ENCODE data around the gene WARS2.

The WARS2 gene

GRCh38 chr1:118984086-118984721 lies 156.2 kb downstream of the WARS2 start:
- no peak for DNase-seq (ENCODE audit: low read depth)

- no peak for DNase-seq (ENCODE audit: low read depth)
These were observed 156.9 kb downstream of the WARS2 start for GRCh38 chr1:118983558-118984041.

- DNase-seq (ENCODE audit: low read depth) = no peak
These were observed 157.5 kb downstream of the WARS2 start for GRCh38 chr1:118982821-118983557.

GRCh38 chr1:118982266-118982665 lies 158.2 kb downstream of the WARS2 start:
- DNase-seq (ENCODE audit: low read depth) = no peak

GRCh38 chr1:118981436-118981835 lies 159.0 kb downstream of the WARS2 start:
- no peak for DNase-seq (ENCODE audit: low read depth)

Measured in activated T-cell treated with anti-CD3 and anti-CD28 coated beads for 24 hours (primary cell).